Suprapubic skin (tissue), 4 donors: ENCODE measurements around the gene SULT1A2. TPM values are rescaled to one million over a fixed set of nuclear protein-coding genes. Genes with fewer than 3 reads are reported as not detected.
A peak's percentile ranks its signal among the peaks of the same experiment; 100 is the strongest.
"Not testable (repeated sequence)": the region's sequence is repeated elsewhere in the genome, so short reads cannot be mapped to it uniquely, and the experiment has no call there.

ENCODE experiments used
- DNase-seq, 2 donors: peaks; one replicate each; pipeline ENCODE4 v3.0.0-alpha.2; 2019; ENCODE audit warnings: low spot score in 2 of 2
- H3K27ac ChIP-seq: fragments of 200-600 bp; sonication (generic); one replicate; pipeline ENCODE4 v1.5.1; 2019
- H3K27me3 ChIP-seq: fragments of 200-600 bp; sonication (generic); one replicate; pipeline ENCODE4 v1.5.1; 2019
- H3K36me3 ChIP-seq: fragments of 200-600 bp; sonication (generic); one replicate; pipeline ENCODE4 v1.5.1; 2019
- H3K4me1 ChIP-seq: fragments of 200-600 bp; sonication (generic); one replicate; pipeline ENCODE4 v1.5.1; 2019
- H3K4me3 ChIP-seq: fragments of 200-600 bp; sonication (generic); one replicate; pipeline ENCODE4 v1.5.1; 2019; ENCODE audit warnings: mild to moderate bottlenecking
- H3K9me3 ChIP-seq: fragments of 200-600 bp; sonication (generic); one replicate; pipeline ENCODE4 v1.5.1; 2019
- CTCF ChIP-seq, 2 donors: fragments of 200-600 bp in 1 of 2; fragments of 450-650 bp in 1 of 2; sonication (generic) in 1 of 2; IDR thresholded peaks; one replicate each; pipeline ENCODE4 v1.5.1; 2016 to 2019; ENCODE audit warnings: antibody characterized with exemption in 2 of 2, mild to moderate bottlenecking in 1 of 2, moderate library complexity in 1 of 2
- EP300 ChIP-seq: sonication (generic); formaldehyde crosslinking; IDR thresholded peaks from one replicate; pipeline ENCODE4 v1.6.1; 2017; ENCODE audit warnings: antibody characterized with exemption
- POLR2A ChIP-seq, 2 donors: fragments of 450-650 bp; IDR thresholded peaks; one replicate each; pipeline ENCODE4 v1.6.1; 2017; ENCODE audit warnings: antibody characterized with exemption in 2 of 2, mild to moderate bottlenecking in 2 of 2, moderate library complexity in 2 of 2
- POLR2AphosphoS5 ChIP-seq, 3 donors: sonication (generic); formaldehyde crosslinking; IDR thresholded peaks; one replicate each; pipeline ENCODE4 v1.6.1; 2017; ENCODE audit warnings: antibody characterized with exemption in 3 of 3
- WGBS: methylation state at CpG from one replicate; pipeline ENCODE4 v1.1.5; 2018; 5-methylcytosine and 5-hydroxymethylcytosine counted together
- total RNA-seq, 4 donors: library from RNA; depleted of rRNA; stranded (reverse); fragments of >200 nt; gene quantifications; one replicate each; pipeline ENCODE4 v1.1.0, GENCODE V29; 2016

SULT1A2 gene
- total RNA-seq, 4 donors from 2014 or later, result not detected

GRCh38 chr16:28621481-28622155, 24.8 kb upstream of the SULT1A2 start:
- H3K27me3 ChIP-seq, result no peaks in the 10 kb centered on the region
- TF ChIP-seq EP300, result no peak
- no peak for TF ChIP-seq POLR2AphosphoS5 (IDR thresholded peaks at IDR 0.05)
- TF ChIP-seq CTCF (IDR thresholded peaks at IDR 0.05), result no peak
- TF ChIP-seq POLR2A (IDR thresholded peaks at IDR 0.05), result no peak
- peaks cover 11% of the 10 kb centered on the region for H3K4me1 ChIP-seq
- H3K27ac ChIP-seq, result no peak overlapping the region
- H3K9me3 ChIP-seq, result no peaks in the 10 kb centered on the region
- WGBS, result 76% methylated on average over 7 of the region's 7 CpGs
- H3K36me3 ChIP-seq, result no peaks in the 10 kb centered on the region
- no peak overlapping the region for H3K4me3 ChIP-seq
- DNase-seq, result no peak

- H3K4me3 ChIP-seq, H3K27ac ChIP-seq, H3K27me3 ChIP-seq, H3K9me3 ChIP-seq, DNase-seq, H3K36me3 ChIP-seq: not testable (repeated sequence)
- WGBS, result 78% methylated on average over 1 of the region's 1 CpG
- peaks cover 11% of the 10 kb centered on the region for H3K4me1 ChIP-seq
Observed at GRCh38 chr16:28620316-28620715, 23.5 kb upstream of the SULT1A2 start.

- no peak overlapping the region for H3K4me3 ChIP-seq
- 66% methylated on average over 4 of the region's 4 CpGs for WGBS
- H3K27ac ChIP-seq, result no peak overlapping the region
- no peak for DNase-seq
- TF ChIP-seq CTCF (IDR thresholded peaks at IDR 0.05) (no peak), POLR2A (IDR thresholded peaks at IDR 0.05) (no peak), POLR2AphosphoS5 (IDR thresholded peaks at IDR 0.05) (no peak), EP300 (no peak)
- H3K36me3 ChIP-seq, result no peaks in the 10 kb centered on the region
- no peaks in the 10 kb centered on the region for H3K9me3 ChIP-seq
- no peaks in the 10 kb centered on the region for H3K27me3 ChIP-seq
- peaks cover 2% of the 10 kb centered on the region for H3K4me1 ChIP-seq
Observed at GRCh38 chr16:28617874-28618273, 21.0 kb upstream of the SULT1A2 start.

- no peaks in the 10 kb centered on the region for H3K4me1 ChIP-seq
- DNase-seq, result no peak
- H3K9me3 ChIP-seq, result no peaks in the 10 kb centered on the region
- no peaks in the 10 kb centered on the region for H3K36me3 ChIP-seq
- WGBS, result 70% methylated on average over 7 of the region's 7 CpGs
- H3K27ac ChIP-seq, result no peak overlapping the region
- H3K4me3 ChIP-seq, result no peak overlapping the region
- TF ChIP-seq CTCF (IDR thresholded peaks at IDR 0.05) (no peak), EP300 (no peak), POLR2AphosphoS5 (IDR thresholded peaks at IDR 0.05) (no peak), POLR2A (IDR thresholded peaks at IDR 0.05) (no peak)
- H3K27me3 ChIP-seq, result no peaks in the 10 kb centered on the region
Observed at GRCh38 chr16:28616636-28617035, 19.8 kb upstream of the SULT1A2 start.

GRCh38 chr16:28616224-28616577, 19.4 kb upstream of the SULT1A2 start:
- WGBS, result 73% methylated on average over 7 of the region's 7 CpGs
- not testable (repeated sequence) for H3K4me1 ChIP-seq, H3K27ac ChIP-seq, DNase-seq, H3K27me3 ChIP-seq, H3K9me3 ChIP-seq, H3K4me3 ChIP-seq, H3K36me3 ChIP-seq

GRCh38 chr16:28615486-28616223, 18.8 kb upstream of the SULT1A2 start:
- TF ChIP-seq CTCF (IDR thresholded peaks at IDR 0.05), result peak; percentile 42 to 69
- H3K27me3 ChIP-seq, H3K4me1 ChIP-seq, H3K9me3 ChIP-seq, DNase-seq, H3K27ac ChIP-seq, H3K36me3 ChIP-seq, H3K4me3 ChIP-seq: not testable (repeated sequence)
- 10% methylated on average over 8 of the region's 24 CpGs for WGBS

GRCh38 chr16:28614561-28614960, 17.7 kb upstream of the SULT1A2 start:
- not testable (repeated sequence) for H3K36me3 ChIP-seq, DNase-seq, H3K27ac ChIP-seq, H3K4me3 ChIP-seq, H3K9me3 ChIP-seq, H3K27me3 ChIP-seq
- peaks cover 14% of the 10 kb centered on the region for H3K4me1 ChIP-seq
- WGBS, result 79% methylated on average over 14 of the region's 16 CpGs

- H3K9me3 ChIP-seq, H3K27me3 ChIP-seq, H3K27ac ChIP-seq, H3K4me3 ChIP-seq, DNase-seq, H3K36me3 ChIP-seq: not testable (repeated sequence)
- WGBS, result no CpG with 5 or more reads among the region's 26 CpGs
- H3K4me1 ChIP-seq, result peaks cover 19% of the 10 kb centered on the region
Observed at GRCh38 chr16:28613912-28614311, 17.1 kb upstream of the SULT1A2 start.

- peaks cover 19% of the 10 kb centered on the region for H3K4me1 ChIP-seq
- not testable (repeated sequence) for H3K27me3 ChIP-seq, H3K36me3 ChIP-seq, H3K9me3 ChIP-seq, H3K4me3 ChIP-seq, H3K27ac ChIP-seq, DNase-seq
- no CpG with 5 or more reads among the region's 17 CpGs for WGBS
Observed at GRCh38 chr16:28612359-28613280, 15.8 kb upstream of the SULT1A2 start.
